RWPE1 (cell line): Measurements from ENCODE around the gene ACSS1.

Experiments used
- CTCF ChIA-PET: fragments of 350-600 bp; sonication (Branson Sonifier 250); formaldehyde crosslinking; extraction: SDS; loops from one replicate; lab custom pipeline; 2021; lab: Yijun Ruan, JAX
- POLR2A ChIA-PET: fragments of 400-600 bp; formaldehyde crosslinking; extraction: SDS; loops from one replicate; lab custom pipeline; 2020; ENCODE audit warnings: antibody characterized with exemption; ENCODE audit not compliant: low non-redundant PET; lab: Yijun Ruan, JAX
- DNase-seq: peaks from one replicate; pipeline ENCODE4 v3.0.0; 2012; ENCODE audit warnings: low spot score
- H3K27ac ChIP-seq: fragments of 450-650 bp; 2 replicates; pipeline ENCODE4 v1.5.1; 2017
- TF ChIP-seq, protein P1 (sequence below): fragments of 450-650 bp; conservative IDR thresholded peaks from 2 replicates; pipeline ENCODE4 v1.5.1; 2017; ENCODE audit warnings: low read depth, mild to moderate bottlenecking

ACSS1 gene

DNA sequence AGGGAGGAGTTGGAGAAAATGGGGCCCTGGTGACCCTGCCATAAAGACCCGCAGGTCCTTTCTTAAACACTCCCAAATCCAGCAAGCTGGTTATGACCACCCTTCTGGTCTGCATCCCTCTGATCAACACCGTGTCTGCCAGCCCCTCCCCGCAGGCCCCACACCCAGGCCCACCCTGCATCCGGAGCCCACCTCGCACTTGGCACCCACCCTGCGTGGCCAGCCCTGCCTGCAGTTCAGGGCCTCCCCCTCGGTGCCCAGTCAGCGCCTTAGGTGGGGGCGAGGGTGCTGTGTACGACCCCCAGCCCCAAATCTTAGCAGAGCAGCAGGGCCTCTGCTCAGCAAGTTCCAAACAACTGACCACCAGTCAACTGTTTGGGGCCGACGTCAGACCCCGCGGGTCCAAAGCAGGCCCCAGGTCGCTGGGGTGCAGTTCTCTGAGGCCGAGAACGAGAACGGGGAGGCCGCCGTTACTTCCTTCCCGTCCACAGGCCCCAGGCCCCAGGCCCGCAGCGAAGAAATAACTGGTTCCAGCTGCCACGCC lies 1.2 kb downstream of the ACSS1 start:
- ChIA-PET POLR2A (no interaction called here), CTCF (interaction anchor here (0.9 kb wide), 1 partner anchor 1388 kb away, joined by 3 read pairs; no protein-coding TSS in a partner anchor)
- peak overlapping the region; percentile 66 for H3K27ac ChIP-seq

DNA sequence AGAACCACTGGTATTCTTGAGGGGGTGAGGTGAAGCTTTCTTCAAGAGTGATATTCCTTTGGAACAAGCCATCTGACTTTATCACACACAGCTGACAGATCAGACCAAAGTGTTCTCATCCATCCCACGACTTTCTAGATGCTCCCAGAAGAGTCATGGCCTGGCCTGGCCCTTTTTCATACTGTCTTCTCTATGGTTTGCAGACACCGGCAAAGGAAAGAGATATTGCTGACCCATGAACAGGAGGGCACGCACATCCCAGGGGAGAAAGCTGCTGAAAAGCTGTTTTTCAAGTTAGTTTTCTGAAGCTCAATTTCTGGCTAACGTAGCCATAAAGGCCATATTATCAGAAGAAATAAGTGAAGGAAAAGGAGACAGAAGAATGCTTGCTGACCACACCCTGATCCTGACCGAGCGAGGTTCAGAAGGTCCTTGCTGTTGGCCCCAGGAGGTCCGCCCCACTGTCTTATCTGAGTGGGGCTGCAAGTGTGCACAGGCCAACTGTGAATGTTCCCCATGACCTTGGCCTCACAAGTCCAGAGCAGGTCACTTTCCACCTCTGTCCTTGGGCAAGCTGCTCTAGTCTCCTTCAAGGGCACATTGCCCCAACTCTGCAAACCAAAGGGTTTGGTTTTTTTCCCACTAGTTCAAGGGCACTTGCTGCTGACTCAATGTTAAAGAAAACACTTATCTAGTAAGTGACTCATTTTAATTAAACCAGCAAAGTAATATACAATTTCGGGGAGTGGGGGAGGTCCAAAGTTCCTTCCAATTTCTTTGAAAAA lies 2.0 kb downstream of the ACSS1 start:
- DNase-seq = no peak
- H3K27ac ChIP-seq = no peak overlapping the region

More for the DNA sequence above, 1.2 kb downstream of the ACSS1 start:
- TF ChIP-seq, protein P1, sequence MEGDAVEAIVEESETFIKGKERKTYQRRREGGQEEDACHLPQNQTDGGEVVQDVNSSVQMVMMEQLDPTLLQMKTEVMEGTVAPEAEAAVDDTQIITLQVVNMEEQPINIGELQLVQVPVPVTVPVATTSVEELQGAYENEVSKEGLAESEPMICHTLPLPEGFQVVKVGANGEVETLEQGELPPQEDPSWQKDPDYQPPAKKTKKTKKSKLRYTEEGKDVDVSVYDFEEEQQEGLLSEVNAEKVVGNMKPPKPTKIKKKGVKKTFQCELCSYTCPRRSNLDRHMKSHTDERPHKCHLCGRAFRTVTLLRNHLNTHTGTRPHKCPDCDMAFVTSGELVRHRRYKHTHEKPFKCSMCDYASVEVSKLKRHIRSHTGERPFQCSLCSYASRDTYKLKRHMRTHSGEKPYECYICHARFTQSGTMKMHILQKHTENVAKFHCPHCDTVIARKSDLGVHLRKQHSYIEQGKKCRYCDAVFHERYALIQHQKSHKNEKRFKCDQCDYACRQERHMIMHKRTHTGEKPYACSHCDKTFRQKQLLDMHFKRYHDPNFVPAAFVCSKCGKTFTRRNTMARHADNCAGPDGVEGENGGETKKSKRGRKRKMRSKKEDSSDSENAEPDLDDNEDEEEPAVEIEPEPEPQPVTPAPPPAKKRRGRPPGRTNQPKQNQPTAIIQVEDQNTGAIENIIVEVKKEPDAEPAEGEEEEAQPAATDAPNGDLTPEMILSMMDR = no peak
- DNase-seq = no peak

DNA sequence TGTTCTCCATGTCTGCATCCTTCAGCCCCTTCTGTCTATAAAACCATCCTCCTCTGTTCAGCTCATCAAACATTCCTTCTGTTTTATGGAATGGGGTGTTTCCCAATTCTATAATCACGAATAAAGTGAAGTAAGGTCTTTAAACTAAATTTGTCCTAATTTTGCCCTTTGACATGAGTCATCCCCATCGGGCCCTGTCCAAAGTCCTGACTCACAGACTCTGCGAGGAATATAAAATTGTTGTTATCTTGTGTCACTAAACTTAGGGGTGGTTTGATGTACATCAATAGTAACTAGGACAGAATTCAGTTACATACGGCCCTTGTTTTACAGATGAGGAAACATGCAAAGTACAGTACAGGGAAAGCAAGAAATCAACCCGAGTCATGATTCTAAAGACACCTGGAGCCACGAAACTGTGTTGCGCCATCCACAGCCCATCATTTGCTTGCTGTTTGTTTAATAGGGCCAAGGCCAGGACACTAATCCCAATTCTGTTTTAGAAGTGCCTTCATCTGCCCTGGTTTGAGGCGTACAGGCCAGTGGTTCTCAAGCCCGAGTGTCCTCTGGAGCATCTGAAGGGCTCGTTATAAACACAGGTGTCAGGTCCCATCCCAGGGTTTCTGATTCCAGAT lies 2.8 kb downstream of the ACSS1 start:
- CTCF ChIA-PET = no interaction called here
- peak; percentile 50 for DNase-seq
- POLR2A ChIA-PET = no interaction called here
- no peak overlapping the region for H3K27ac ChIP-seq
- TF ChIP-seq, protein P1 = no peak

More for the DNA sequence above, 2.0 kb downstream of the ACSS1 start:
- POLR2A ChIA-PET = interaction anchor here (0.5 kb wide), 1 partner anchor 576 kb away, joined by 3 read pairs; no protein-coding TSS in a partner anchor
- TF ChIP-seq, protein P1 = no peak
- CTCF ChIA-PET = no interaction called here

DNA sequence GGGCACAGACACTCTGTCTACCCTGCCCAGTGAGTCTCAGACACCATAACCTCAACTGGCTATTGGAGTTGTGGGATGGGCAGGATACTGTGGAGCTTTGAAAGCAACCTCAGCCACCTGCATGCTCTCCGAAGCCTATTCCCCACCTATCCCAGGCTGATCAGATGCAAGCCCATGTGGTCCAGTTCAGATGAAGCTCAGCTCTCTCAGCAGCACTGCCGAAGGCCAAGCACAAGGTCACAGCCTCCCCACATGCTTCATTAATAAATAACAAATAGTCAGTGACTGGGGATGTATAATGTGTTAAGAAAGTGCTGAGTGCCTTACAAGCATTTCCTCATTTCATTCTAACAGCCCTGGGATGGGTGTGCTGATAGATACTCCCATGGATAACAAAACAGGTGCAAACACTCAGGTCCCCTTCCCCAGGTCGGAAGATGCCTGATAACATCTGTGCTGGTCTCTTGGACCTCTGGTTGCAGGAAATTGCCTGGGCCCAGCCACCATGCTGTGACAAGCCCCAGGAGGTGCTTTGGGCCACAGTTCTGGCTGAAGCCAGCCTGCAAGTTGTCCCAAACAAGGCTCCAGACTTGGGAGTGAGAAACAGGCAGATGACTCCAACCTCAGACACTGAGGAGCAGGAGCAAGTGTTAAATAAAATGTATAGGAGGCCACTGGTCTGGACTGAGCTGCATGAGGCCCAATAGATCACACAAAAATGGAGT lies 3.7 kb downstream of the ACSS1 start:
- ChIA-PET POLR2A (no interaction called here), CTCF (no interaction called here)
- DNase-seq = no peak
- H3K27ac ChIP-seq = no peak overlapping the region
- TF ChIP-seq, protein P1 = no peak

DNA sequence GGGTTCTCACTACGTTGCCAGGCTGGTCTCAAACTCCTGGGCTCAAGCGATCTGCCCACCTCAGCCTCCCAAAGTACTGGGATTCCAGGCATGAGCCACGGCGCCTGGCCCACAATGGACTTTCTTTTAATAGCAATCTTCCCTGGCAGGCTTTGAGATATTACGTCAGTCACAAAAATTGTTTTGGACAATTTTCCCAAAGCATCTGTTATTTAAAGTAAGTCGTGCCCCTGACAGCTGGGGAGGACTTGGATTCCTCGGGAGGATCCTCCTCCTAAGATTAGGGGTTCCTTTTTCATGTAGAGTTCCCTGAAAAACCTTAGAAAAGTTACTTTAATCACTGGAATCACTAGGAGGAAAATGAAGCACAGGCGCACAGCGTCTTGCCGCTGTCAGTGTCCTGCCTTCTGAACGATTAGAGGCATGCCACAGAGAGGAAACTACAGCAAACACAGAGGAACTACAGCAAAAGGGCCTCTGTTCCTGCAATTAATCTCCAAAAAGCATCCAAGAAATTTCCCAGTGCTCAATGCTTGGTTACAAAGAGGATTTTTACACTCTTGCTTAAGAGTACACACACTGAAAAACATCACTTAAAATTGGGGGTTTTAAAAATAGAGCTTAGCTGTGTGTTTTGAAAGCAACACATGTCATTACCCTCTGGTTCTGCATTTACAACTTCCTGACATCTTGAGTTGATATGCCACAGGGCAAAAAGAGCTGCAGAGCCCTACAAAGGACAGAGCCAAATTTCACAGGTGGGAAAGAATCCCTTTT lies 4.5 kb downstream of the ACSS1 start:
- DNase-seq = no peak
- TF ChIP-seq, protein P1 = no peak
- CTCF ChIA-PET = interaction anchor here (0.6 kb wide), 1 partner anchor 65 kb away, joined by 5 read pairs; no protein-coding TSS in a partner anchor
- POLR2A ChIA-PET = no interaction called here
- no peak overlapping the region for H3K27ac ChIP-seq
